Breast epithelium (tissue), 4 donors: ENCODE measurements around the gene ZNRF4. TPM values are rescaled to one million over a fixed set of nuclear protein-coding genes. Genes with fewer than 3 reads are reported as not detected.

Experiments used
- DNase-seq, 2 donors: peaks; one replicate each; pipeline ENCODE4 v3.0.0-alpha.2; 2019; ENCODE audit warnings: low spot score in 2 of 2
- H3K27ac ChIP-seq, 2 donors: fragments of 200-600 bp; sonication (generic) in 1 of 2; one replicate each; pipeline ENCODE4 v1.5.1; 2016 to 2019; ENCODE audit warnings: mild to moderate bottlenecking in 1 of 2
- H3K27me3 ChIP-seq, 2 donors: fragments of 200-600 bp; sonication (generic) in 1 of 2; one replicate each; pipeline versions ENCODE4 v1.5.1 to v1.6.0; 2017 to 2019; ENCODE audit warnings: control low read depth in 1 of 2, mild to moderate bottlenecking in 1 of 2
- H3K36me3 ChIP-seq: fragments of 200-600 bp; one replicate; pipeline ENCODE4 v1.5.1; 2019
- H3K4me1 ChIP-seq, 2 donors: fragments of 200-600 bp; sonication (generic); one replicate each; pipeline ENCODE4 v1.5.1; 2016 to 2019; ENCODE audit warnings: control low read depth in 1 of 2
- H3K4me3 ChIP-seq, 3 donors: fragments of 200-600 bp; sonication (generic); 1 replicate in 2 of 3; 2 replicates in 1 of 3; pipeline ENCODE4 v1.5.1; 2016 to 2019; ENCODE audit warnings: mild to moderate bottlenecking in 3 of 3, moderate library complexity in 2 of 3
- H3K9me3 ChIP-seq, 2 donors: fragments of 200-600 bp; sonication (generic) in 1 of 2; one replicate each; pipeline ENCODE4 v1.5.1; 2016 to 2019; ENCODE audit warnings: control low read depth in 1 of 2
- POLR2A ChIP-seq: fragments of 450-650 bp; IDR thresholded peaks from one replicate; pipeline ENCODE4 v1.6.1; 2016; ENCODE audit warnings: antibody characterized with exemption, mild to moderate bottlenecking, moderate library complexity
- POLR2AphosphoS5 ChIP-seq, 3 donors: sonication (generic); formaldehyde crosslinking; IDR thresholded peaks; one replicate each; pipeline ENCODE4 v1.6.1; 2017; ENCODE audit warnings: antibody characterized with exemption in 3 of 3
- intact Hi-C: fragments of 100-400 bp; cut with DNase I; formaldehyde crosslinking; loops from one replicate; pipeline ENCODE4 v1.15.1; 2023; ENCODE audit warnings: low total_unique reads
- total RNA-seq, 3 donors: library from RNA; depleted of rRNA; stranded (reverse); fragments of >200 nt; gene quantifications; one replicate each; pipeline ENCODE4 v1.1.0, GENCODE V29; 2016
- TF ChIP-seq, protein P1 (sequence below), 3 donors: fragments of 450-650 bp; IDR thresholded peaks; one replicate each; pipeline ENCODE4 v1.5.1; 2016 to 2017; ENCODE audit warnings: antibody characterized with exemption in 3 of 3, mild to moderate bottlenecking in 3 of 3, moderate library complexity in 3 of 3

ZNRF4 gene
- total RNA-seq, 3 donors from 2014 or later = not detected

DNA sequence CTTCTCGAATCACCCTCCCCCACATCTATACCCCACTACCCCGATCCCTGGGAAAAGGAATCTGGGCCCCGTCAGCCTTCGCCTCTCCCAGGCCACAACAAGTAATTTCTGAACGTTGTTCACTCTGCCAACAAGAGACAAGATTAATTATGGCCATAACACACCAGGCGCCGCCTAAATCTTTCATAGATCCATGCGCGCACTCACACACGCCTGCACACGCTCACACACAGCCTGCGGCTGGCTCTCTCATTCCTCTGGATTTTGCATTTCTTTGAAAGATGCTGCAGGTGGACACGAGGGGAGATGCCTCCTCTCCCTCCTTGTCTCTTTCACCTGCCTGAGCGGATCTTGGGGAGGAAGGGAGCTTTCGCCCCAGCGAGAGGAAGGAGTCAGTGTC is 17.1 kb downstream of the ZNRF4 start:
- no peak for TF ChIP-seq POLR2AphosphoS5 (IDR thresholded peaks at IDR 0.05)
- TF ChIP-seq, protein P1, sequence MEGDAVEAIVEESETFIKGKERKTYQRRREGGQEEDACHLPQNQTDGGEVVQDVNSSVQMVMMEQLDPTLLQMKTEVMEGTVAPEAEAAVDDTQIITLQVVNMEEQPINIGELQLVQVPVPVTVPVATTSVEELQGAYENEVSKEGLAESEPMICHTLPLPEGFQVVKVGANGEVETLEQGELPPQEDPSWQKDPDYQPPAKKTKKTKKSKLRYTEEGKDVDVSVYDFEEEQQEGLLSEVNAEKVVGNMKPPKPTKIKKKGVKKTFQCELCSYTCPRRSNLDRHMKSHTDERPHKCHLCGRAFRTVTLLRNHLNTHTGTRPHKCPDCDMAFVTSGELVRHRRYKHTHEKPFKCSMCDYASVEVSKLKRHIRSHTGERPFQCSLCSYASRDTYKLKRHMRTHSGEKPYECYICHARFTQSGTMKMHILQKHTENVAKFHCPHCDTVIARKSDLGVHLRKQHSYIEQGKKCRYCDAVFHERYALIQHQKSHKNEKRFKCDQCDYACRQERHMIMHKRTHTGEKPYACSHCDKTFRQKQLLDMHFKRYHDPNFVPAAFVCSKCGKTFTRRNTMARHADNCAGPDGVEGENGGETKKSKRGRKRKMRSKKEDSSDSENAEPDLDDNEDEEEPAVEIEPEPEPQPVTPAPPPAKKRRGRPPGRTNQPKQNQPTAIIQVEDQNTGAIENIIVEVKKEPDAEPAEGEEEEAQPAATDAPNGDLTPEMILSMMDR (IDR thresholded peaks at IDR 0.05) = no peak
- TF ChIP-seq POLR2A = no peak
- DNase-seq = no peak
- Histone ChIP-seq H3K36me3 (no peaks in the 10 kb centered on the region), H3K4me1 (no peaks in the 10 kb centered on the region), H3K4me3 (no peak overlapping the region), H3K9me3 (no peaks in the 10 kb centered on the region), H3K27me3 (peaks cover 0 to 12% of the 10 kb centered on the region in 2 donors), H3K27ac (no peak overlapping the region)
- intact Hi-C loops = no loop called here

DNA sequence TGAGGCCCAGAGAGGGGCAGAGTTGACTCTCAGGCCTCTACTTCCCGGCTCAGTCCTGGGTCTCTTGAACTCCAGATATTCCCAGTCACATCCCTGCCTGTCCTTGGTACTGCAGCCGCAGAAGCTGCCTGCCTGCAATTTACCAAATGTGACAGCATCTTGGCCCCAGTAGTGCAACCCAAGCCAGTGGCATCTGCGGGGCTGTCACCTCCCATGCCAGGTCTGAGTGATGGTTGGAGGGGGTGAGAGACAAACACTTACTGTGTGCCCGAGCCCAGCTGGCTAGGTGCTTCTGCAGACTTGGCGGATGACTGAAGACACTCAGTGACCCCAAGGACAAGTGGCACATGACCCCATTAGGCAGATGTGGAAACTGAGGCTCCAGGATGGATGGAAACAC is 18.4 kb downstream of the ZNRF4 start:
- no peak overlapping the region for H3K27ac ChIP-seq
- H3K9me3 ChIP-seq = no peaks in the 10 kb centered on the region
- TF ChIP-seq, protein P1 (IDR thresholded peaks at IDR 0.05) = no peak
- no peak for TF ChIP-seq POLR2AphosphoS5 (IDR thresholded peaks at IDR 0.05)
- TF ChIP-seq POLR2A = no peak
- H3K27me3 ChIP-seq = peaks cover 0 to 24% of the 10 kb centered on the region in 2 donors
- H3K36me3 ChIP-seq = no peaks in the 10 kb centered on the region
- no peaks in the 10 kb centered on the region for H3K4me1 ChIP-seq
- no peak for DNase-seq
- H3K4me3 ChIP-seq = no peak overlapping the region
- intact Hi-C loops = no loop called here

DNA sequence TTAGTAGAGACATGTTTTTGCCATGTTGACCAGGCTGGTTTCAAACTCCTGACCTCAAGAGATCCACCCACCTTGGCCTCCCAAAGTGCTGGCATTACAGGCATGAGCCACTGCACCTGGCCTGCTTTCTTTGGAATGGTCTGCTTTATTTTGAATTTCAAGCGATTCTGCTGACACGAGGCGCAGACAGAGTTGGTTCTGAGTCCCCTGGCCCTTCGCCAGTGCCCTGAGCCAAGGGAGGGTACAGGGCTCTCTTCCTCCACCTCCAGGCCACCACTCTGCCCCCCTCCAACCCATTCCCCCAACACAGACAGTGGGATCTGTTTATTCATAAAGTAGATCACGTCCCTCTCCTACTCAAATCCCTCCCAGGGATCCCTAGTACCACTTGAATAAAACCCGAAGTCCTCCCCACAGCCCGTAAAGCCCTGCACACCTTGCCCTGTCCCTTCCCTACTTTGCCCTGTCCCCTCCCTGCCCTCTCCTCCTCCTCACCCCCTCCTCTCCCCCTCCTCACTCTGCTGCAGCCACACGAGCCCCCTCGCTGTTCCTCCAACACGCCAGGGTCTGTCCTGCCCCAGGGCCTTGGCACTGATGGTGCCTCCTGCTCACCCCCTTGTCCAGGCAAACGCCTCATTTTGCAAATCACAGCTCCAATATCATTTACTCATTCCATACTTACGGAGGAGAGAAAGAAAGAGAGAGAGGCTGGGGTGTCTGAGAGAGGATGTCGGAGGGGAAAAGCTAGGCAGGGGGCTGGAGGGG is 22.4 kb downstream of the ZNRF4 start:
- TF ChIP-seq POLR2AphosphoS5 (IDR thresholded peaks at IDR 0.05) = no peak
- TF ChIP-seq POLR2A = no peak
- TF ChIP-seq, protein P1 (IDR thresholded peaks at IDR 0.05) = no peak
- H3K9me3 ChIP-seq = peaks cover 12 to 13% of the 10 kb centered on the region in 2 donors
- H3K4me1 ChIP-seq = no peaks in the 10 kb centered on the region
- no peaks in the 10 kb centered on the region for H3K36me3 ChIP-seq
- H3K4me3 ChIP-seq = no peak overlapping the region
- DNase-seq = no peak
- intact Hi-C loops = no loop called here
- H3K27ac ChIP-seq = no peak overlapping the region
- H3K27me3 ChIP-seq = peaks cover 0 to 33% of the 10 kb centered on the region in 2 donors

DNA sequence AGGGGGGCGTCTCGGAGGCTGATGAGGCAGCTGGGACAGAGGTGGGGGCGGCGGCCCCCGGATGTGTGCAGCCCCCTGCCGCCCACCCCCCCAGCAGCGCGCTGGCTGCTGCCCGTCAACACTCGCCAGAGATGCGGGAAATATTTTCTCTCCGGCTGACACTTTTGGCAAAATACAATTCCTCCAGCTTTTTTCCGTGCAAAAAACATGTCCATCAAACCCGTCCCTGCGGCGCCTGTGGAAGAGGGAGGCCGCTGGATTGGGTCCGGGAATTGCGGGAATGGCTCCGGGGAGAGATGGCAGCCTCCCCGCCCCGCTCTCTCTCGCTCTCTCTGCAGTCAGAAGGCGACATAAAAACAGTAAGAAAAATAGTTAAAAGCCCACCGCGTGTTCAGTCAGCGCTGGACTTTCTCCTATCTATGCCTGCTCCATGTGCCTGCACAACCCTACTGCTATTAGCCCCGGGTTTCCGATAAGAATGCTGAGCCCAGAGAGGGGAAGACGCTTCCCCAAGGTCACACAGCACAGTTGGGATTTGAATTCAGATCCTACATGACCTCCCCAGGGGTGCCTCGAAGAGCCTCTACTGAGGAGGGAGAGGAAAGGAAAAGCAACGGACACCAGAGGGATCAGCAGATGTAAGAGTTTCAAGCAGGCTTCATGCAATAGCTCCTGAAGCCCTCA is 23.2 kb downstream of the ZNRF4 start:
- no peaks in the 10 kb centered on the region for H3K36me3 ChIP-seq
- no peak for DNase-seq
- H3K9me3 ChIP-seq = peaks cover 15 to 16% of the 10 kb centered on the region in 2 donors
- peak overlapping the region in 1 of 3 donors; percentile 8 for H3K4me3 ChIP-seq
- H3K4me1 ChIP-seq = no peaks in the 10 kb centered on the region
- intact Hi-C loops = no loop called here
- no peak for TF ChIP-seq POLR2A
- TF ChIP-seq POLR2AphosphoS5 (IDR thresholded peaks at IDR 0.05) = no peak
- TF ChIP-seq, protein P1 (IDR thresholded peaks at IDR 0.05) = no peak
- peaks cover 0 to 30% of the 10 kb centered on the region in 2 donors for H3K27me3 ChIP-seq
- H3K27ac ChIP-seq = no peak overlapping the region
